ENCODE data around the gene TCF4.

The TCF4 gene

DNA sequence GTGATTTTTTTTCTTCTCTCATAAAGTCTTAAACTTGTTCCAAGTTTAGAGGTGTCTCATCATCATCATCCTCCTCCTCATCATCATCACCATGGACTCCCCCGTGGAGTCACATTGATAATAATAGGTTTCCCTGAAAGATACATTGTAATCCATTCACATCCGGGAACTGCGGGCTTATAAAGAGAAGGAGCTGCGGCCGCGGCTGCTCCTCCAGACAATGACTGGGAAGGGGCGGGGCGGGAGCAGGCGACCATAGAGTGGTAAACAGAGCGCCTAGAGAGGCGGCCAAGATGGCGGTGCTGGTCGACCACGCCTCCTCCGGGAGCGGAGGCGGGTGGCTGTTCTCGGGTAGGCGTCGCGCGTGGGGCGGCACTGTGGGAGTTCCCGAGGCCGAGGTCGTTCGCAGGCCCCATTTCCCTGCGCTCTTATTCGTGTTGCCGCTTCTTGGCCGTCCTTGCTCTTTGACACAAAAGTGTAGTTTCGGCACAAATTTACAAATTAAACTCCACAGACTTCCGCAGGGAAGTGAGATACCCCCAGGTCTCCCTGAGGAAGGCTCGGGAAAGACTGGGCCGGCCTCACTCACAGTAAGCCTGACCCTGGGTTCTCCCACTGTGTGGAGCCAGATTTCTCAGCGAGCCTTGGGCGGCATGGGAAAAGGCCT, 1.8 kb upstream of the TCF4 start (continued):
- TF ChIP-seq, protein P1, sequence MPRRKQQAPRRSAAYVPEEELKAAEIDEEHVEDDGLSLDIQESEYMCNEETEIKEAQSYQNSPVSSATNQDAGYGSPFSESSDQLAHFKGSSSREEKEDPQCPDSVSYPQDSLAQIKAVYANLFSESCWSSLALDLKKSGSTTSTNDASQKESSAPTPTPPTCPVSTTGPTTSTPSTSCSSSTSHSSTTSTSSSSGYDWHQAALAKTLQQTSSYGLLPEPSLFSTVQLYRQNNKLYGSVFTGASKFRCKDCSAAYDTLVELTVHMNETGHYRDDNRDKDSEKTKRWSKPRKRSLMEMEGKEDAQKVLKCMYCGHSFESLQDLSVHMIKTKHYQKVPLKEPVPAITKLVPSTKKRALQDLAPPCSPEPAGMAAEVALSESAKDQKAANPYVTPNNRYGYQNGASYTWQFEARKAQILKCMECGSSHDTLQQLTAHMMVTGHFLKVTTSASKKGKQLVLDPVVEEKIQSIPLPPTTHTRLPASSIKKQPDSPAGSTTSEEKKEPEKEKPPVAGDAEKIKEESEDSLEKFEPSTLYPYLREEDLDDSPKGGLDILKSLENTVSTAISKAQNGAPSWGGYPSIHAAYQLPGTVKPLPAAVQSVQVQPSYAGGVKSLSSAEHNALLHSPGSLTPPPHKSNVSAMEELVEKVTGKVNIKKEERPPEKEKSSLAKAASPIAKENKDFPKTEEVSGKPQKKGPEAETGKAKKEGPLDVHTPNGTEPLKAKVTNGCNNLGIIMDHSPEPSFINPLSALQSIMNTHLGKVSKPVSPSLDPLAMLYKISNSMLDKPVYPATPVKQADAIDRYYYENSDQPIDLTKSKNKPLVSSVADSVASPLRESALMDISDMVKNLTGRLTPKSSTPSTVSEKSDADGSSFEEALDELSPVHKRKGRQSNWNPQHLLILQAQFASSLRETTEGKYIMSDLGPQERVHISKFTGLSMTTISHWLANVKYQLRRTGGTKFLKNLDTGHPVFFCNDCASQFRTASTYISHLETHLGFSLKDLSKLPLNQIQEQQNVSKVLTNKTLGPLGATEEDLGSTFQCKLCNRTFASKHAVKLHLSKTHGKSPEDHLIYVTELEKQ (tag by site-specific recombination; IDR thresholded peaks at IDR 0.05; ENCODE audit: borderline replicate concordance): peak; percentile 60; the same call in 1 of the 2 replicates
- TF ChIP-seq, protein P2, sequence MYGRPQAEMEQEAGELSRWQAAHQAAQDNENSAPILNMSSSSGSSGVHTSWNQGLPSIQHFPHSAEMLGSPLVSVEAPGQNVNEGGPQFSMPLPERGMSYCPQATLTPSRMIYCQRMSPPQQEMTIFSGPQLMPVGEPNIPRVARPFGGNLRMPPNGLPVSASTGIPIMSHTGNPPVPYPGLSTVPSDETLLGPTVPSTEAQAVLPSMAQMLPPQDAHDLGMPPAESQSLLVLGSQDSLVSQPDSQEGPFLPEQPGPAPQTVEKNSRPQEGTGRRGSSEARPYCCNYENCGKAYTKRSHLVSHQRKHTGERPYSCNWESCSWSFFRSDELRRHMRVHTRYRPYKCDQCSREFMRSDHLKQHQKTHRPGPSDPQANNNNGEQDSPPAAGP (tag by site-specific recombination; IDR thresholded peaks at IDR 0.05): peak; percentile 67; the same call in 1 of the 2 replicates
- TF ChIP-seq, protein P3, sequence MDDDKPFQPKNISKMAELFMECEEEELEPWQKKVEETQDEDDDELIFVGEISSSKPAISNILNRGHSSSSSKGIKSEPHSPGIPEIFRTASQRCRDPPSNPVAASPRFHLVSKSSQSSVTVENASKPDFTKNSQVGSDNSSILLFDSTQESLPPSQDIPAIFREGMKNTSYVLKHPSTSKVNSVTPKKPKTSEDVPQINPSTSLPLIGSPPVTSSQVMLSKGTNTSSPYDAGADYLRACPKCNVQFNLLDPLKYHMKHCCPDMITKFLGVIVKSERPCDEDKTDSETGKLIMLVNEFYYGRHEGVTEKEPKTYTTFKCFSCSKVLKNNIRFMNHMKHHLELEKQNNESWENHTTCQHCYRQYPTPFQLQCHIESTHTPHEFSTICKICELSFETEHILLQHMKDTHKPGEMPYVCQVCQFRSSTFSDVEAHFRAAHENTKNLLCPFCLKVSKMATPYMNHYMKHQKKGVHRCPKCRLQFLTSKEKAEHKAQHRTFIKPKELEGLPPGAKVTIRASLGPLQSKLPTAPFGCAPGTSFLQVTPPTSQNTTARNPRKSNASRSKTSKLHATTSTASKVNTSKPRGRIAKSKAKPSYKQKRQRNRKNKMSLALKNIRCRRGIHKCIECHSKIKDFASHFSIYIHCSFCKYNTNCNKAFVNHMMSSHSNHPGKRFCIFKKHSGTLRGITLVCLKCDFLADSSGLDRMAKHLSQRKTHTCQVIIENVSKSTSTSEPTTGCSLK (tag by site-specific recombination; IDR thresholded peaks at IDR 0.05): no peak
- TF ChIP-seq ZNF292 (tag by site-specific recombination; IDR thresholded peaks at IDR 0.05; ENCODE audit: borderline replicate concordance, low read depth): no peak
- no peak for TF ChIP-seq ZNF600 (tag by site-specific recombination; IDR thresholded peaks at IDR 0.05)
- TF ChIP-seq, protein P4, sequence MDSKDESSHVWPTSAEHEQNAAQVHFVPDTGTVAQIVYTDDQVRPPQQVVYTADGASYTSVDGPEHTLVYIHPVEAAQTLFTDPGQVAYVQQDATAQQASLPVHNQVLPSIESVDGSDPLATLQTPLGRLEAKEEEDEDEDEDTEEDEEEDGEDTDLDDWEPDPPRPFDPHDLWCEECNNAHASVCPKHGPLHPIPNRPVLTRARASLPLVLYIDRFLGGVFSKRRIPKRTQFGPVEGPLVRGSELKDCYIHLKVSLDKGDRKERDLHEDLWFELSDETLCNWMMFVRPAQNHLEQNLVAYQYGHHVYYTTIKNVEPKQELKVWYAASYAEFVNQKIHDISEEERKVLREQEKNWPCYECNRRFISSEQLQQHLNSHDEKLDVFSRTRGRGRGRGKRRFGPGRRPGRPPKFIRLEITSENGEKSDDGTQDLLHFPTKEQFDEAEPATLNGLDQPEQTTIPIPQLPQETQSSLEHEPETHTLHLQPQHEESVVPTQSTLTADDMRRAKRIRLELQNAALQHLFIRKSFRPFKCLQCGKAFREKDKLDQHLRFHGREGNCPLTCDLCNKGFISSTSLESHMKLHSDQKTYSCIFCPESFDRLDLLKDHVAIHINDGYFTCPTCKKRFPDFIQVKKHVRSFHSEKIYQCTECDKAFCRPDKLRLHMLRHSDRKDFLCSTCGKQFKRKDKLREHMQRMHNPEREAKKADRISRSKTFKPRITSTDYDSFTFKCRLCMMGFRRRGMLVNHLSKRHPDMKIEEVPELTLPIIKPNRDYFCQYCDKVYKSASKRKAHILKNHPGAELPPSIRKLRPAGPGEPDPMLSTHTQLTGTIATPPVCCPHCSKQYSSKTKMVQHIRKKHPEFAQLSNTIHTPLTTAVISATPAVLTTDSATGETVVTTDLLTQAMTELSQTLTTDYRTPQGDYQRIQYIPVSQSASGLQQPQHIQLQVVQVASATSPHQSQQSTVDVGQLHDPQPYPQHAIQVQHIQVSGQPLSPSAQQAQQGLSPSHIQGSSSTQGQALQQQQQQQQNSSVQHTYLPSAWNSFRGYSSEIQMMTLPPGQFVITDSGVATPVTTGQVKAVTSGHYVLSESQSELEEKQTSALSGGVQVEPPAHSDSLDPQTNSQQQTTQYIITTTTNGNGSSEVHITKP (tag by site-specific recombination; IDR thresholded peaks at IDR 0.05): peak; percentile 76

DNA sequence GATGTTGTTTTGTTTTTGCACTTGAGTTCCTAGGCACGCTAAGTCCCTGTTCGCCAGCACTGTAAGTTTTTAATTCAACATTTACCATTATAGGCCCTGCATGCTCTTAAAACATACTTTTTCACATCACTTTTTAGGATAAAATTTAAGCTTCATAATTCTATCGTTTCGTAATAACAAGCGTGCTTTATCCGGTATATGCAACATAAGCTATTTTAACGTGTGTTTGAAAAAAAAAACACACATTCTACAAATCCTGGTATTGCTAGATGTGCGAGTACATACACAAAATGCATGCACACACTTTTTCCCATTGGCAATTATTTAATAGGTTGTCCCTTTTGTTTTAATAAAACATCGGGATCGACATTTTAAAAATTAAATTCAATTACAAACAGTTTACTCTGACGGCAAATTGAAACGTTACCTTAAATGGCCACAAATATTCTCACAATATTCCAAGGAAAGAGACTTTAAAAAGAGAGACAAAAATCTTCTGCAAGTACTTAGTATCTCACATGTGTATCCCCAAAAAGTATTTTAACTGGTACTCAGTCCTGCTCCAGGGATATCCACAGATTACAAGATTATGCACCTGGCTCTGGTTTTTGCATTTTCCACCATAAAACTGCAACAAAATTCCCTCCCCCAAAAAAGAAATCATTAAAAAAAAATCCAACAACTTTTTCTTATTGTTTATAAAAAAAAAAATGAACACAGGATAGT, 1.0 kb upstream of the TCF4 start:
- TF ChIP-seq ZBTB20 (tag by site-specific recombination; IDR thresholded peaks at IDR 0.05) (peak; percentile 9; the same call in 1 of the 2 replicates), ZNF404 (tag by site-specific recombination; IDR thresholded peaks at IDR 0.05) (no peak), BCL11A (tag by site-specific recombination; IDR thresholded peaks at IDR 0.05; ENCODE audit: low read depth) (no peak), ZBTB8A (tag by site-specific recombination; IDR thresholded peaks at IDR 0.05) (no peak)
- TF ChIP-seq, protein P5, sequence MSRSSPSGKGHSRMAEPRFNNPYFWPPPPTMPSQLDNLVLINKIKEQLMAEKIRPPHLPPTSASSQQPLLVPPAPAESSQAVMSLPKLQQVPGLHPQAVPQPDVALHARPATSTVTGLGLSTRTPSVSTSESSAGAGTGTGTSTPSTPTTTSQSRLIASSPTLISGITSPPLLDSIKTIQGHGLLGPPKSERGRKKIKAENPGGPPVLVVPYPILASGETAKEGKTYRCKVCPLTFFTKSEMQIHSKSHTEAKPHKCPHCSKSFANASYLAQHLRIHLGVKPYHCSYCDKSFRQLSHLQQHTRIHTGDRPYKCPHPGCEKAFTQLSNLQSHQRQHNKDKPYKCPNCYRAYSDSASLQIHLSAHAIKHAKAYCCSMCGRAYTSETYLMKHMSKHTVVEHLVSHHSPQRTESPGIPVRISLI (tag by site-specific recombination; IDR thresholded peaks at IDR 0.05): peak; percentile 70
- TF ChIP-seq, protein P6, sequence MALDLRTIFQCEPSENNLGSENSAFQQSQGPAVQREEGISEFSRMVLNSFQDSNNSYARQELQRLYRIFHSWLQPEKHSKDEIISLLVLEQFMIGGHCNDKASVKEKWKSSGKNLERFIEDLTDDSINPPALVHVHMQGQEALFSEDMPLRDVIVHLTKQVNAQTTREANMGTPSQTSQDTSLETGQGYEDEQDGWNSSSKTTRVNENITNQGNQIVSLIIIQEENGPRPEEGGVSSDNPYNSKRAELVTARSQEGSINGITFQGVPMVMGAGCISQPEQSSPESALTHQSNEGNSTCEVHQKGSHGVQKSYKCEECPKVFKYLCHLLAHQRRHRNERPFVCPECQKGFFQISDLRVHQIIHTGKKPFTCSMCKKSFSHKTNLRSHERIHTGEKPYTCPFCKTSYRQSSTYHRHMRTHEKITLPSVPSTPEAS (tag by site-specific recombination; IDR thresholded peaks at IDR 0.05): 0 out of 2 replicates have a peak, but pooled peaks have one; percentile 17
- TF ChIP-seq, protein P7, sequence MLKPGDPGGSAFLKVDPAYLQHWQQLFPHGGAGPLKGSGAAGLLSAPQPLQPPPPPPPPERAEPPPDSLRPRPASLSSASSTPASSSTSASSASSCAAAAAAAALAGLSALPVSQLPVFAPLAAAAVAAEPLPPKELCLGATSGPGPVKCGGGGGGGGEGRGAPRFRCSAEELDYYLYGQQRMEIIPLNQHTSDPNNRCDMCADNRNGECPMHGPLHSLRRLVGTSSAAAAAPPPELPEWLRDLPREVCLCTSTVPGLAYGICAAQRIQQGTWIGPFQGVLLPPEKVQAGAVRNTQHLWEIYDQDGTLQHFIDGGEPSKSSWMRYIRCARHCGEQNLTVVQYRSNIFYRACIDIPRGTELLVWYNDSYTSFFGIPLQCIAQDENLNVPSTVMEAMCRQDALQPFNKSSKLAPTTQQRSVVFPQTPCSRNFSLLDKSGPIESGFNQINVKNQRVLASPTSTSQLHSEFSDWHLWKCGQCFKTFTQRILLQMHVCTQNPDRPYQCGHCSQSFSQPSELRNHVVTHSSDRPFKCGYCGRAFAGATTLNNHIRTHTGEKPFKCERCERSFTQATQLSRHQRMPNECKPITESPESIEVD (tag by site-specific recombination; IDR thresholded peaks at IDR 0.05): peak; percentile 70
- H3K27ac ChIP-seq (ENCODE audit: extremely low read depth, low read depth, low read length): peak overlapping the region; percentile 90
- peaks cover 3% of the 10 kb centered on the region; the same call in 1 of the 2 replicates for H3K4me1 ChIP-seq (ENCODE audit: control insufficient read depth, insufficient read depth, low read length)
- H3K9me3 ChIP-seq (ENCODE audit: control insufficient read depth, insufficient read depth, low read depth, low read length): no peaks in the 10 kb centered on the region
- H3K4me3 ChIP-seq (ENCODE audit: low read depth, low read length): peak overlapping the region; percentile 71
- POLR2A ChIA-PET: interaction anchor here (1.0 kb wide), 1 partner anchor 93 kb away, joined by 3 read pairs; no protein-coding TSS in a partner anchor
- H3K36me3 ChIP-seq (ENCODE audit: control insufficient read depth in 2 of 2, insufficient read depth in 1 of 2, low read length in 2 of 2): no peaks in the 10 kb centered on the region; a peak in 1 of 3 replicates
- CTCF ChIA-PET: interaction anchor here (0.5 to 0.7 kb wide), 6 partner anchors 24 to 701 kb away, joined by 3 to 6 read pairs (median 4); no protein-coding TSS in a partner anchor
